Lung (tissue), 12 donors: Measurements from ENCODE around the gene NCBP1. TPM values are rescaled to one million over a fixed set of nuclear protein-coding genes. Genes with fewer than 3 reads are reported as not detected.
A peak's percentile ranks its signal among the peaks of the same experiment; 100 is the strongest.
"Not testable (repeated sequence)": the region's sequence is repeated elsewhere in the genome, so short reads cannot be mapped to it uniquely, and the experiment has no call there.

Experiments used
- ATAC-seq: fragments of 200-7000 bp; cut with Tn5 transposase; one replicate; pipeline ENCODE4 v1.9.1; 2020; ENCODE audit warnings: moderate number of reproducible peaks; ENCODE audit not compliant: insufficient read depth, low FRiP score
- DNase-seq, 3 donors: peaks; one replicate each; pipeline ENCODE4 v3.0.0-alpha.2; 2013 to 2017
- H3K27ac ChIP-seq, 2 donors: one replicate each; pipeline ENCODE4 v1.5.1; 2013; ENCODE audit warnings: mild to moderate bottlenecking in 2 of 2, moderate library complexity in 2 of 2, control low read depth in 1 of 2, inconsistent platforms in 1 of 2, low read depth in 1 of 2, low read length in 1 of 2
- H3K27me3 ChIP-seq, 3 donors: one replicate each; pipeline ENCODE4 v1.5.1; 2013; ENCODE audit warnings: low read length in 2 of 3; ENCODE audit not compliant: control insufficient read depth in 3 of 3, insufficient read depth in 3 of 3
- H3K36me3 ChIP-seq, 4 donors: one replicate each; pipeline ENCODE4 v1.5.1; 2013; ENCODE audit warnings: low read length in 4 of 4, mild to moderate bottlenecking in 1 of 4, moderate library complexity in 1 of 4; ENCODE audit not compliant: control insufficient read depth in 4 of 4, insufficient read depth in 4 of 4
- H3K4me1 ChIP-seq, 5 donors: one replicate each; pipeline ENCODE4 v1.5.1; 2013; ENCODE audit warnings: low read length in 5 of 5, mild to moderate bottlenecking in 2 of 5, moderate library complexity in 1 of 5; ENCODE audit not compliant: control insufficient read depth in 5 of 5, insufficient read depth in 5 of 5
- H3K4me3 ChIP-seq: one replicate; pipeline ENCODE4 v1.5.1; 2013; ENCODE audit warnings: mild to moderate bottlenecking, control low read depth, moderate library complexity
- H3K9ac ChIP-seq, 2 donors: one replicate each; pipeline ENCODE4 v1.5.1; 2013; ENCODE audit warnings: low read length in 2 of 2, control low read depth in 1 of 2; ENCODE audit not compliant: insufficient read depth in 1 of 2
- H3K9me3 ChIP-seq, 4 donors: one replicate each; pipeline ENCODE4 v1.5.1; 2013; ENCODE audit warnings: low read length in 3 of 4, mild to moderate bottlenecking in 1 of 4, moderate library complexity in 1 of 4; ENCODE audit not compliant: control insufficient read depth in 4 of 4, insufficient read depth in 3 of 4
- CTCF ChIP-seq: IDR thresholded peaks from 2 replicates; pipeline ENCODE4 v1.5.1; 2012; ENCODE audit warnings: mild to moderate bottlenecking; ENCODE audit errors: control extremely low read depth, extremely low read depth
- WGBS, 2 donors: extraction: QIAGEN DNeasy Blood & Tissue Kit; methylation state at CpG; one replicate each; pipeline ENCODE4 v1.1.7; 2013; 5-methylcytosine and 5-hydroxymethylcytosine counted together
- polyA plus RNA-seq, 2 donors: library from polyadenylated mRNA; stranded (reverse); fragments of 200-250 nt; gene quantifications; one replicate each; pipeline ENCODE4 v1.2.1, GENCODE V29; 2013
- total RNA-seq, 2 donors: library from RNA; depleted of rRNA in 1 of 2; stranded (reverse); fragments of >200 nt in 1 of 2; gene quantifications; one replicate each; pipeline ENCODE4 v1.2.1, GENCODE V29; 2014 to 2021
- donor health status: control.
- donor health status: control.
- donor health status: Bipolar disorder and iron deficiency.
- donor health status: healthy.
- donor health status: DM: yes; HTN: yes; CAD: no.

The NCBP1 gene
- total and polyA plus RNA-seq, 4 donors, result 6.5 to 30.0 (median 18.1) TPM

- peak; percentile 59 for ATAC-seq
- H3K27me3 ChIP-seq, result no peaks in the 10 kb centered on the region
- H3K4me1 ChIP-seq, result peaks cover 0 to 2% (median 0%) of the 10 kb centered on the region in 5 donors
- DNase-seq, result peak; percentile 56 to 80 (median 75)
- H3K27ac ChIP-seq, result no peak overlapping the region
- TF ChIP-seq CTCF, result peak; percentile 82
- no peak overlapping the region for H3K4me3 ChIP-seq
- no peaks in the 10 kb centered on the region for H3K9me3 ChIP-seq
- H3K36me3 ChIP-seq, result peaks cover 14 to 29% (median 24%) of the 10 kb centered on the region in 4 donors
- H3K9ac ChIP-seq, result no peak overlapping the region
These were observed 18.1 kb upstream of the NCBP1 start for GRCh38 chr9:97615439-97616072.

GRCh38 chr9:97617939-97618416 lies 15.6 kb upstream of the NCBP1 start:
- peaks cover 0 to 2% (median 0%) of the 10 kb centered on the region in 5 donors for H3K4me1 ChIP-seq
- H3K4me3 ChIP-seq, result no peak overlapping the region
- no peaks in the 10 kb centered on the region for H3K9me3 ChIP-seq
- no peak overlapping the region for H3K27ac ChIP-seq
- 92 to 97% methylated on average over 1 of the region's 1 CpG for WGBS, 2 donors
- TF ChIP-seq CTCF, result no peak
- H3K9ac ChIP-seq, result no peak overlapping the region
- ATAC-seq (no peak), DNase-seq (no peak)
- no peaks in the 10 kb centered on the region for H3K27me3 ChIP-seq
- peaks cover 11 to 28% (median 17%) of the 10 kb centered on the region in 4 donors for H3K36me3 ChIP-seq

GRCh38 chr9:97620063-97620462 lies 13.6 kb upstream of the NCBP1 start:
- not testable (repeated sequence) for H3K27ac ChIP-seq, H3K4me3 ChIP-seq, H3K4me1 ChIP-seq, H3K9me3 ChIP-seq, H3K9ac ChIP-seq, H3K27me3 ChIP-seq, DNase-seq, ATAC-seq
- 96 to 97% methylated on average over 2 of the region's 2 CpGs for WGBS, 2 donors
- peaks cover 10 to 36% (median 19%) of the 10 kb centered on the region in 4 donors for H3K36me3 ChIP-seq

DNA sequence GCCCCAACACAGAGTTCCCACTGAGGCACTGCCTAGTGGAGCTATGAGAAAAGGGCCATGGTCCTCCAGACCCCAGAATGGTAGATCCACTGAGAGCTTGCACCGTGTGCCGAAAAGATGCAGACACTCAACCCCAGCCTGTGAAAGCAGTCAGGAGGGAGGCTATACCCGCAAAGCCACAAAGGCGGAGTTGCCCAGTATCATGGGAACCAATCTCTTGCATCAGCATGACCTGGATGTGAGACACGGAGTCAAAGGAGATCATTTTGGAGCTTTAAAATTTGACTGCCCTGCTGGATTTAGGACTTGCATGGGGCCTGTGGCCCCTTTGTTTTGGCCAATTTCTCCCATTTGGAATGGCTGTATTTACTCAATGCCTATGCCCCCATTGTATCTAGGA lies 11.1 kb upstream of the NCBP1 start:
- H3K4me3 ChIP-seq, H3K27me3 ChIP-seq, H3K4me1 ChIP-seq, DNase-seq, ATAC-seq, H3K9ac ChIP-seq, H3K9me3 ChIP-seq, H3K27ac ChIP-seq: not testable (repeated sequence)
- H3K36me3 ChIP-seq, result peaks cover 7 to 38% (median 18%) of the 10 kb centered on the region in 4 donors
- WGBS, 2 donors, result 95 to 97% methylated on average over 5 of the region's 5 CpGs
